Glomerular visceral epithelial cell (primary cell): ENCODE data around the gene POMP.

ENCODE experiments used
- DNase-seq: peaks from one replicate; pipeline ENCODE4 v3.0.0-alpha.2; 2016; ENCODE audit errors: extremely low spot score

Gene POMP, protein sequence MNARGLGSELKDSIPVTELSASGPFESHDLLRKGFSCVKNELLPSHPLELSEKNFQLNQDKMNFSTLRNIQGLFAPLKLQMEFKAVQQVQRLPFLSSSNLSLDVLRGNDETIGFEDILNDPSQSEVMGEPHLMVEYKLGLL

DNA sequence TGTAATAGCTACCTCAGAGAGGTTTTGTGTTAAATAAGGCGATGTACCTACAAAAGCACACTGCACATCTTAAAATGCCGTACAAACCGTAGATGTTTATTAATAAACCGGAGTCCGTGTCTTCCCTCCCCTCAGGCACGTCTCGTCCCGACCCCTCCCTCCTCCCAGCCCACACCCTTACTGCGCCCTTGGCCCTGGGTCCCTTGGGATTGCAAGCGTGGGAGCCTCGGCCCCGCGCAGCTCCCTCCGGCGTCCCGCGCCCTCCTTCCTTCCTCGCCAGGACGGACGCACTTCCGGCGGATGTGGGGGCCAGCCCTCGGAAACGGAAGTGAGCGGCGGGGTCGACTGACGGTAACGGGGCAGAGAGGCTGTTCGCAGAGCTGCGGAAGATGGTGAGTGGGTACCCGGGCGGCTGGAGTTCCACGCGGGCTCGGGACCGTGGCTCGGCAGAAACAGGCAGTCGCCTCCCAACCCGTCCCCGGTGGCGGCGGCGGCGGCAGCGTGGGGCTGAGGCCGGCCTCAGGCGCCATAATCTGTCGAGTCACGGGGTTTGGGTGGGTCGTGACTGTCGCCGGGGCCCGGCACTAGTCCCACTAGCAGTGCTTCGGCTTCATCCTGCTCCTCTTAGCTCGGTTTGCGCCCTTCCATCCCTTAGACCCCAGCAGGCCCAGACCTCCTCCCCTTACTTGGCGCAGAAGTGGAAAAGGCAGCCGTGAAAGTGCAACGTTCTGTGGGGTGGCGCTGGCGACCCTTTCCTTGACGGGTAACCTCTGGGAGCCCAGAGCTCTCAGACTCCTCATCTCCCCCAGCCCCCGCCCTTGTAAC, at the start of gene POMP:
Gene POMP, plus strand, starts transcription at position 335 of the 825 bp plus-strand sequence. Its CDS starts 55 bp downstream, at position 390.
- peak; percentile 86 for DNase-seq

DNA sequence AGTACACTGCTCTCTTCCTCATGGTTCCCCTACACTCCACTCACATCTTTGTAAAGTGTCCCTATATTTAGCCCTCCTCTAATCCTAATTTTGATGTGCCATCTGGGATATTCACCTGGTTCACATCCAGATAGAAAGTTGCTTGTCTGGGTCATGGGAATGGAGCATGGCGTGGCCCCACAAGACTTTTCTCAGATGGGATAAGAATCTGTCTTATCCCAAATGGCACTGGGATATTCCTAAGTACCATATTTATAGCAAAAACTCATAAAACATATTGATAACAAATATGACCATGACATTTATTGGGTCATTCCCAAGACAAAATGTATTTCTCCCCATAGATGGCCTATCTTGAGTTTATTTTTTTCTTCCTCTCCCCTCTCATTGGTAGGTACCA, 49.5 kb upstream of the POMP start:
- no peak for DNase-seq

DNA sequence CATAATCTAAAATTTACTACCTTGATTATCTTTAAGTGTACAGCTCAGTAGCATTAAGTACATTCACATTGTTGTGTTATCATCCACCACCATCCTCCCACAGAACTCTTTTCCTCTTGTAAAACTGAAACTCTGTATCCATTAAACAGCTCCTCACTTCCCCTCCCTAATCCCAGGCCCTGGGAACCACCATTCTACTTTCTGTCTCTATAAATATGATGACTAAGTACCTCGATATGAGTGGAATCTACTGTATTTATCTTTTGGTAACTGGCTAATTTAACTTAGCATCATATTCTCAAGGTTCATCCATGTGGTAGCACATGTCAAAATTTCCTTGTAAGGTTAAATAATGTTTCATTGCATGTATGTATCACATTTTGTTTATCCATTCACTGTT, 49.0 kb upstream of the POMP start:
- peak; percentile 47 for DNase-seq

DNA sequence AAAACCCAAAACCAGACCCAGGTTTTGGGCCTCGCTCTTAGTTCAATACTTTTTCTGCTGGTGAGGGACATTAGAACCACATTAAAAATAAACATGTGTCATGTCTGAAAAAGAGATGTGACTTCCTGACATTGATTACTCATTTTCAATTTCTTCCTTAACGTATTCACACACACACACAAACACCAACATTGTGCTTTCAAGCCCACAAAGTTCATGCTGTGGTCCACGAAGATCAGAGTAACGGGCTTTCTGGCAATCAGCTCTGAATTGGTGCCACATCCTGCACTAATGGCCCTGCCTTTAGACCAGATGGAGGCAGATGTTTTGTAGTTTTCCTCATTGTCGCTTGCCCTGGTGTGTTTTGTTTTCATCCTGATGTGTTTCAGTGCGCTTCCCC, 47.9 kb upstream of the POMP start:
- DNase-seq, result no peak

DNA sequence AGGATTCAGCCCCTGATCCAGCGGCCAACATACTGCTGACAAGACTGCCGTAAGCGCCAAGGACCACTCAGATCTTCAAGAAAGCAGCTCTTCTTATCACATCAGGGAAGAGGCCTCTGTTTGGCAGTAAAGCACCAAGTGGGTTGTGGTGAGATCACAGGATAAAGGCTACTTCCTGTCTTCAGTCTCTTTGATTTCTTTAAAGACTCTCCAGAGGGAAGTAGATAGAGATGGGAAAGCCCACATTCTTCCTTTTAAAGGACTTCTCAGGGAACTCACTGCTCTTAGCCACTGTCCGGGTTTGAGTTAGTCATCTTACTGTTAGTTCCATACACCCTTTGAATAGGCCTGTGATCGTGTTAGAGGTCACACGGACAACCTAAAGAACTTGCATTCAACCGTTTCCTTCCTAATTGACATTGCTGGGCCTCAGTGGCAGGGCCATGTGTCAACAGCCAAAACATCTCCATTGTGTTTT, 47.2 kb upstream of the POMP start:
- no peak for DNase-seq

DNA sequence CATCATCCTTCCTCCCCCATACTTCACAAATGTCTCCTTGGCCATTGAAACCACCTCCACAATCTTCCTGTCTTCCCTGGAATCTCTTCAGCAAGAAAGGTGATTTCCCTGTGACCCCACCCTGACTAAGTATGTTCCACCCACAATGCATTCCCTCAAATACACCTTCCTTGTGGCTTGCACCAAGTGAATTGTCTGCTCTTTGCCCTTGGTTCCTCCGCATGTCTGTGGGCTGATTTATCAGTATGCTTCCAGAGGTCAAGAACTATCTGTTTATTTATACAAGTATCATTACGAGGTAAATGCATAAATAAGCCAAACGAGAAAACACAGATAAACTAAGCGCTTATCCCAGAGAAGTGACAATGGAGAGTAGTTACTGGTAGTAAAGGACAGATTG, 45.4 kb upstream of the POMP start:
- no peak for DNase-seq

DNA sequence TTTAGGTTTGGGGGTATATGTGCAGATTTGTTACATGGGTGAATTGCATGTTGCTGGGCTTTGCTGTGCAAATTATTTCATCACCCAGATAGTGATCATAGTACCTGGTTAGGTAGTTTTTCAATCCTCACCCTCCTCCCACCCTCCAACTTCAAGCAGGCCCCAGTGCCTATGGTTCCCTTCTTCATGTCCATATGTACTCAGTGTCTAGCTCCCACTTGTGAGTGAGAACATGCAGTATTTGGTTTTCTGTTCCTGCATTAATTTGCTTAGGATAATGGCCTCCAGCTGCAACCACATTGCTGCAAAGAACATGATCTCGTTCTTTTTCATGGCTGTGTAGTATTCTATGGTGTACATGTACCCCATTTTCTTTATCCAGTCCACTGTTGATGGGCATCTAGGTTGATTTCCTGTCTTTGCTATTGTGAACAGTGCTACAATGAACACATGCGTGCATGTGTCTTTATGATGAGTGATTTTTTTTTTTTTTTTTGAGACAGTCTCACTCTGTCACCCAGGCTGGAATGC, 42.9 kb upstream of the POMP start:
- no peak for DNase-seq

DNA sequence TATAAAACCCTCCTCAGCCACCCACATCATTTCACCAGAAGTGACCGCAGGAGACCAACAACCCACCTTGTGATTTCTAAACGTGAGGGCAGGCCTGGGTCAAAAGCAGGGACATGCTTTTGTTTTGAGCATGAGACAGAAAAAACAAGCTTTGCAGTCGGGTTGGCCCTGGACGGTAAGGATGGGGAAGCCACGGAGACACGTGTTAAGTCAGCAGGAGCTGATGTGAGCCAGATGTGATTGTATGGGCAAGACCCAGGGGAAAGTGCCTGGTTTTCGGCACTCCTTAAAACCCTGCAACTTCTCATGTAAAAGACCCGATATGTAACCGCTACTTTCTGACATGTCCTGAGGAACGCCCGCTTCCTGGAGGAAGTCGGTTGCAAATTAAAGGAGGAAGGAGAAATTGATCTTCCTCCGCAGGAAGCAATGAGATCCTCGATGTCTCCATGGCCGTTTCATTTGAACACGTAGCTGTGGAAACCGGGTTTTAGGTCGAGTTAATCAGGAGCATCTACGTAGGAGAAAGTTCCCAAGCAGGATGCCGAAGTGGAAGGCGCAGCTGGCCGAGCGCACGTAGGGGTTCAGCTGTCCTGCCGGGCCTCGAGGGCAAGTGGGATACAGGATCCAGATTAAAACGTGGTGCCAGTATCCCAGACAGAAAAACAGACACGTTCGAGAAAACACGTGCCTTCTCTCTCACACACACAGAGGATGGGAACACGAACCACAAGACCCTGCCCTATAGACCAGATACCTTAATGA, 40.5 kb upstream of the POMP start:
- DNase-seq, result no peak

DNA sequence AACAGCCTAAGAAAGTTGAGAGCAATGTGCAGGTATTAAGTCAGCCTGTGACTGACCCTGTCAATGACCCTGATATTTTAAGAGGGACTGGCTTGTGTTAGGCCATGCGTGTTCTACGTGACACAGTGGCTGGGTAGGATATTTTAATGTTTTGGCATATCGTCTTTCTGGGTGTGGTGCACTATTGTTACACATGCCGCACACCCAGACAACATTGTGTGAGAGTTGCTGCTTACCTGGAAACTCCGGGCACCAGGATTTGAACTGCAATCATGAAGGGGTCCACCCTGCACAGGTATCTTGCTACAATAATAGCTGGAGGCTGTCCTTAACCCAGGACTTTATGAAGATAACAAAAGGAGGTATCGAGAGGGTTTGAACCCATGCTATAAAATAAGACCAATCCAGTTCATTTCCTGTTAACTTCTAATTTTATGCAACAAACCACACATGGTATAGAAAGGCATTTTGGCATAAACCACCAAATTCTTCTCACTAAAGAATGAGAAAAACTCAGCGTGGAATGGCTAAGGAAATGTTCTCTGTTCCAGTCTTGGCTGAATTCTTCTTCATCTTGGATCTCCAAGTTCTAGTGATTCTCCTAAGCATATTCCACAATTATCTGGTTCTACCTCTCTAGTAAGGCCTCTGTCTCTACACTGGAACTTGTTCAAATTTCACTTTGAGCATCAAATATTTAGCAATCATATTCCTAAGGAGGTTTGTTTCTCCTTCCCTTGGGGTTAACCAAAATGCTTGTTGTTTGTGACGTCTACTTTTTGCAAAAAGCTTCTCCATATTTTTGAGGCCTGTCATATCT, 38.7 kb upstream of the POMP start:
- no peak for DNase-seq

DNA sequence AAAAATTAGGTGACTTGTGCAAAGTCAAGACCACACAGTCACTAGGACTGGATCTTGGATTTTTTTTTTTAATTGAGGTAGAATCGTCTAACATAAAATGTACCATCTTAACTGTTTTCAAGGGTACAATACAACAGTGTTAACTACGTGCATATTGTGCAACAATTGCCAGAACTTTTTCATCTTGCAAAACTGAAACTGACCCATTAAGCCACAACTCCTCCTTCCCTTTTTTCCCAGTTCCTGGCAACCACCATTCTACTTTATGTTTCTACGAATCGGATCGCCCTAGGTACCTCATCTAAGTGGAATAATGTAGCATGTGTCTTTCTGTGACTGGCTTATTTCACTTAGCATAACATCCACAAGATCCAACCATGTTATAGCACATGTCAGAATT, 37.5 kb upstream of the POMP start:
- no peak for DNase-seq

DNA sequence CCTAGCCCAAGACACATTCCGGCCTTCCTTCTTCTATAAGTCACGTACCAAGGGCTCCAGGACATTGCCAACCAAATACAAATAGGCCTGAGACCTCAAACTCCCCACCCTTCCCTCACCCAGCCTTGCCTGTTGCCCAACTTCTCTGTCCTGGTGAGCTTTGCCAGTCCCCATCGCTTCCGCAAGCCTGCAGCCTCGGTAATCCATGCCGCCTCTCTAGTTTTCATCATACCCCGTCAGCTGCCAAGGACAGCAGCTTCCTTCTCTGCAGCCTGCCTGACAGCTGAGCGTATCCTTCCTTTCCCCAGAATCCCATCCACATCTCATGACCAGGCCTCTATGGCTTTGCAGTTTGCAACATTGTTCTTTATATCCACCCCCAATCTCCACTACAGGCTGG, 36.6 kb upstream of the POMP start:
- DNase-seq, result no peak

DNA sequence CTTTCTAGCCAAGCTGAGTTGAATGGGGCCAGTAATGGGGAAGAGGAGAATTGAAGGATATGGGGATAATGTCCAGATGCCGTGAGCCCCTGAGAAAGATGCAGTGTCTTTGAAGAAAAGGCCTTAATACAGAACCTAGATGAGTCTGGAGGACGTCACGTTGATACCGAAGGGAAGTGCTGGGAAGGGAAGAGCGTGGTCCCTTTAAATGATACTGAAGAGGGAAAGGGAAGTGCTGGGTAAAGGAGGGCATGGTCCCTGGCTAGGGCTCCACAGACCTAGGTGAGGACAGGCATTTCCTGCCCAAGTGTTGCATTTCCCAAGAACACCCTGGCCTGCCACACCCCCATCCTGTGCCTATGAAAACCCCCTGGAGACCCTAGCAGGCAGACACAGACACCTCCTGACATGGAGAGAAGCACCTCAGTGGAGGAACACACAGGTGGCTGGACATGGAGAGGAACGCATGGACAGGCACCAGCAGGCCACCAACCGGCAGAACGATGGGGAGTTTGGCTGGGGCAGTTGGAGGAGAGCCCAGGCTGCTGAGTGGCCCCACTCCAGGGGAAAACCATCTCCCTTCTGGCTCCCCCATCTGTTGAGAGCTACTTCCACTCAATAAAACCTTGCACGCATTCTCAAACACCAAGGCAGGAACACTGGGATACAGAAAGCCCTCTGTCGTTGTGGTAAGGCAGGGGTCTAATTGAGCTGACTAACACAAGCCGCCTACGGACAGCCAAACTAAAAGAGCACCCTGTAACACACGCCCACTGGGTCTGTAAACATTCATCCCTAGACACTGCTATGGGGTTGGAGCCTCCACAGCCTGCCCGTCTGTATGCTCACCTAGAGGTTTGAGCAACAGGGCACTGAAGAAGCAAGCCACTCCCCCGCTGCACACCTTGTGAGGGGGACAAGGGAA, 34.9 kb upstream of the POMP start:
- no peak for DNase-seq

DNA sequence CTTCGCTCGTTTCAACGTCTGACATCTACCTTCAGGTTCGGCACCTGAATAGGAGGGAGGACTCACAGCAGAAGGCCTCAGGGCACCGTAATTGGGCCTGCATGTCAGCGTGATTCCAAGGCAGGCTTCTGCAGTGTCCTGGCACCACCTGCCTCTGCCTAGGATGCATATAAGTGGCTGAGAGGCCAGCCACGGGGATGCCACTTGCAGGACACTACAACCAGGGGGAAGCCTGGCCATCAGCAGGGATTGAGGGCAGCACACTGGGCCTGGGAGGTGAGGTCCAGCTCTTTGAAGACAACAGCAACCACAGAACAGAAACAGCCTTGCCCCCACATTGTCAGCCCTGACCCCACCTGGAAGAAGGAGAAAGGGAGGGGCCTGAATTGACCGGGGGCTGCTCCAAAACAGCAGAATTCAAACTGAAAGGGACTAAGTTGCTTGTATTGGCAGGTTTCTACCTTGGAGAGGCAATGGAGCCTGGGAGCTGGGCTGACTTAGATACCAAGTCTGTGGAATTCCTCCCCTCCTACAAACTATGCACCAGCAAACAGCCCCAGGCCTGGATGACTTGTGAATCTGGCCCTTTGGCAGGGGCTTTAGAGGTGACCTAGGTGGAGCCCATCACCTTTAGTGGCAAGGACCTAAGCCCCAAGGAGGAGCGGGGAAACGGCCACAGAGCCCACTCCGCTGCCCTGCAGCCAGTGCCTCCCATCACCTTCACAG, 34.1 kb upstream of the POMP start:
- DNase-seq, result no peak

DNA sequence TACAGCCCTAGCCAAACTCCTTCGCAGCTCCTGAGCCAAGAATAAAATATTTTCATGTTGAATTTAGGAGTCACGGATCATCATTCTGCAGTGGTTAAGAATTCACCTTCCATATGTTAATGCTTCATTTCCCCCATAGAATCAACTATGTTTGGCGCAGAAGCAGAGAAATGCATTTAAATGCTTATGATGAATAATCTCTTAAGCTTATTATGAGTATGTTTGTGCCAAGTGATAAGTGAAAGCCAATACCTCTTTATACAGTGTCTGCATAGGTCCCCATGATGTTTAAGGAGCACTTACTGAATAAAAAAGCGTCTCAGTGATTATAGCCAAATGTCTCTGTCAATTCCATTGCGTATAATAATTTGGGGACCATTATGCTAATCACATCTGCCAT, 32.7 kb upstream of the POMP start:
- DNase-seq, result no peak

DNA sequence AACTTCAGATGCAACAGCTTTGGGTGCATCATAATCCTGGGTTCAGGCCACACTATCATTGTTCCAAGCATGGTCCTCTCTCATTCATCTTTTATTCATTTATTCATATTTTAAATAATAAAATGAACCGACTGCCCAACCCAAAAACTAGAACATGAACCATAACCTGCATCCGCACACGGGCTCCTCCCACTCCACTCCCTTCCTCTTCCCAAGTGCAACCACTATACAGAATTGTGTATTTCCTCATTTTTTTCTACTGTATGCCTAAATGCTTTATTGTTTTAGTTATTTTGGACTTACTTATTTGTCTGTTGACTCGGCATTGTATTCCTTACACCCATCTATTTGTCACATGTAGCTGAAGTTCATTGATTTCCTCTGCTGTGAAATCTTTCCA, 30.7 kb upstream of the POMP start:
- no peak for DNase-seq

DNA sequence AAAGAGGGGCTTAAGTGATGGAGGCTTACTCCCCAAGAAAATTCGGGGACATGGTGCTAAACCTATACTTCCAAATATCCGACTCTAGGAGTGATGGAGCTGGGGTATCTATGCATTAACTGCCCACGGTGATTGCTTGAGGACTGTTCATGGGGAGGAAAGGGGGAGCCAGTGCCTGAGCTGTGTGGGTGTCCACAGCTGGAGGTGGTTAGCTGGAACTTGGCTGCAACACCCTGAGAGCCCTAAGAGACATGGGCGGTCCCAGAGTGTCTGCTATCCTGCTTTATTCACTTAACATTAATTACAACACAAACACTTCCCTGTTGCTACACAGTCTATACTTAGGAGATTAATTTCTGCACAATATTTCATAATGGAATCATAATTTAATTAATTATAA, 28.1 kb upstream of the POMP start:
- DNase-seq, result no peak

DNA sequence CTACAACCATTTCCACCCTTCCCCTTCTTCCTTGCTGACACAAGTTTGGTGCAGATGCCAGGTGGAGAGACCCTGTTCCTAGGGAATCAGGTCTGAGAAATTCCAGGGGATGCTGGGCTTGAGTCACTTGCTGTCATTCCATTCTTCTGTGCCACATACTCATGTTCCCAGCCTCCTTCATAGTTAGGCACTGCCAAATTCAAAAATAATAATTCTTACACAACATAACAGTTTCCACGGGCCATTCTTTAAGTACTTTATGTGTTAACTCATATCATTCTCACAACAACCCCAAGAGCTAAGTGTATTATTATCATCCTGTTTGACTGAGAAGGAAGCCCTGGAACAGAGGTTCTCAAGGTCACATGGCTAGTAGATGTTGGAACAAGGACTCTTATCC, 27.1 kb upstream of the POMP start:
- no peak for DNase-seq

DNA sequence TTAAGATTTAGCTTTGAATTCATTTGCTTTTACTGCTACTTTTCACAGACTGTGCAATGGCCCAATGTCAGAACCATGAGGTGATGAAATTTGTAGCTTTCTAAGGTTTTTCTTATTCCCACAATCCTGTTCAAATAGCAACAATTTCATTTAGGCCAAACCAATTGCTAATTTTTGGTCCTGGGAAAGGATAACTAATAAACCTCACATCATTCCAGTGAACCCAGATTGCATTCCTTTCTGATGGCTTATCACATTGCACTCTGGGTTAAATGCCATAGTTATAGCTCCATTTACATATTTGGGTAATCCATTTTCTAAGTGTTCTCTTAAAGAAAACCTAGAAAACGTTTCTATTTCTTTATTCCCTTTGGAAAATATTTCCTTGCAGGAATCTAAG, 22.9 kb upstream of the POMP start:
- peak; percentile 3 for DNase-seq

DNA sequence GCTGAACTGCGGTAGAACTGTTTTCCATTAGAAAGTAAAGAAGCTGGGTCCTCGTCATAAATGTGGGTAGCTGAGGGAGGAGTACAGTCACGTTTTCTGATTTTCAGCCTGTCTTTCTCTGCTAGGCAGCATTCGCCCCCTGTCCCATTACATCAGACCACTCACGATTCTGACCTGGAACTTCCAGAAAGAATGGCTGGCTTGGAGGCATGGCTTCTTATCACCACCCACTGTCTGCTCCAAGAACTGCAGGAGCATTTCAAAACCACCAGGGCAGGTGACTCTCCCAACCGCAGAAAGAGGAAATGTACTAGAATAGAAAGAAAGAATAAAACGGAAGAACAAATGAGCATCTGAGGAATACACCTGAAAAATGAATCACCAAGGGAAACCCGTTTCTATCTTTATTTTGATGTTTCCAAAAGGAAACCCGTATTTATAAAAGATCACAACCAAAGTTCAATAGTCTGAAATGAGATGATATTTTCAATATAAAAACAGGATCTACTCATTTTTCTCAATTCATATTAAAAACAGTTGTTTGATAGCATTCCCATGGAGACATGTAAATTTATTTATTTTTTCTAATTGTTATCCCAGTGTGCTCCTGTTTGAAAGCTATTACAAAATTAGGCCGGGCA, 22.1 kb upstream of the POMP start:
- DNase-seq, result peak; percentile 57
